ENCODE data around the gene OR7G1. TPM values are rescaled to one million over a fixed set of nuclear protein-coding genes. Genes with fewer than 3 reads are reported as not detected.

The OR7G1 gene
- total RNA-seq, 2 experiments from 2014 or later = not detected

DNA sequence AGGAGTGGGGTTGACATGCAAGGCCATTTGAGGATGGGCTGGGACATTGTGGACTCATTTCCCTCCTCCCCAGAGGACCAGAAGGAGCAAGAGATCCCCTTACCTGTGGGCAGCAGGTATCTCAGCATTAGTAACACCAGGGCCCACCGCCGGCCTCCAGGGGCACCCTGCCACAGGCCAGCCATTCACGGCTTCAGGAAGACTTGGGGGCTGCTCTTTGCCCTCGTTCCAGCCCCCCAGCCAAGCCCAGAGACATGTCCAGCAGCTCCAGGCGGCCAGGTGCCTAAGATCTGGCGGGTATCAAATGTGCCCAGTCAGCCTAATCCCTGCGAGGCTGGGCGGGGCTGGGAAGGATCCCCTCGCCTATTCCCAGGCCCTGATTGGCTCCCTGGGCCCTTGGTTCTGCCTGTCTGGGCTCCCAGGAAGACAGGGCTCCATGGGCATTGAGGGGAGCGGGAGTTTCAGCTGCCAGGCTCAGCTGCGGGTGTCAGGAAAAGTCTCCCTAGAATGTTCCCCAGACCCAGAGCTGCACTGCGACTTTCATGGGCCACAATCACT, 50.0 kb downstream of the OR7G1 start:
- Mint-ChIP-seq H3K9me3 (ENCODE audit: low read depth) (no peaks in the 10 kb centered on the region), H3K4me1 (no peaks in the 10 kb centered on the region), H3K4me3 (no peak overlapping the region), H3K27ac (no peak overlapping the region), H3K36me3 (no peaks in the 10 kb centered on the region), H3K27me3 (no peaks in the 10 kb centered on the region)
- ATAC-seq (no peak), DNase-seq (no peak)
- CTCF ChIA-PET = no interaction called here

Other genes with a start within 250 kb of the OR7G1 start
- gene MUC16, start 105.4 kb downstream of the OR7G1 start, total RNA-seq = under 1 TPM; 0.02 to 0.12 TPM
- not detected for gene OR1M1, start 28.7 kb downstream of the OR7G1 start, total RNA-seq
- gene OR7G2, start 8.3 kb downstream of the OR7G1 start, total RNA-seq = not detected
- not detected for gene OR7G3, start 11.2 kb upstream of the OR7G1 start, total RNA-seq
- 10 to 100 TPM; 36.8 to 44.5 TPM for gene ZNF317, start 24.6 kb upstream of the OR7G1 start, total RNA-seq
- not detected for gene OR7D2, start 63.2 kb upstream of the OR7G1 start, total RNA-seq
- gene OR7D4, start 103.8 kb upstream of the OR7G1 start, total RNA-seq = not detected
- not detected for gene OR7E24, start 135.2 kb upstream of the OR7G1 start, total RNA-seq
- 1 to 10 TPM; 6.7 to 9.0 TPM for gene ZNF699, start 194.1 kb upstream of the OR7G1 start, total RNA-seq
- gene ZNF559, start 208.4 kb upstream of the OR7G1 start, total RNA-seq = 10 to 100 TPM; 10.9 to 14.9 TPM
- 1 to 10 TPM; 1.1 to 1.2 TPM for gene ZNF177, start 247.2 kb upstream of the OR7G1 start, total RNA-seq

Data from activated CD8-positive, alpha-beta memory T cell treated with anti-CD3 and anti-CD28 coated beads, Interleukin-2, amount 10 ng/mL, durations not matched to agents 7 days and 5 days (primary cell).